Caco-2 (cell line): ENCODE measurements around the gene TNRC6A. TPM values are rescaled to one million over a fixed set of nuclear protein-coding genes. Genes with fewer than 3 reads are reported as not detected.

Experiments used
- BruUV-seq: library from RNA; stranded (reverse); fragments of 400-500 nt; replicated peaks from 2 replicates; lab custom pipeline; 2021; lab: Mats Ljungman, UMichigan
- CTCF ChIA-PET: fragments of 300-600 bp; sonication (Branson Sonifier 250); formaldehyde crosslinking; loops from one replicate; lab custom pipeline; 2022; ENCODE audit warnings: antibody characterized with exemption; lab: Charles Lee
- POLR2A ChIA-PET: fragments of 300-600 bp; sonication (Branson Sonifier 250); formaldehyde crosslinking; loops from one replicate; lab custom pipeline; 2022; ENCODE audit warnings: antibody characterized with exemption; lab: Charles Lee
- DNase-seq, 2 experiments: peaks; one replicate each; pipeline versions ENCODE4 v3.0.0 to v3.0.0-alpha.2; 2020 to 2022
- H3K27me3 ChIP-seq: replicated peaks from 2 replicates; pipeline ENCODE4 v1.6.0; 2011; ENCODE audit warnings: low read length; ENCODE audit not compliant: control insufficient read depth, insufficient read depth
- H3K36me3 ChIP-seq: 2 replicates; pipeline ENCODE4 v1.5.1; 2011; ENCODE audit warnings: low read length; ENCODE audit not compliant: control insufficient read depth, insufficient read depth
- H3K4me1 ChIP-seq: fragments of 250-450 bp; sonication (Bioruptor Pico); 2 replicates; pipeline ENCODE4 v1.5.1; 2020; ENCODE audit warnings: mild to moderate bottlenecking
- H3K4me3 ChIP-seq: 2 replicates; pipeline ENCODE4 v1.5.1; 2011; ENCODE audit warnings: low read depth, mild to moderate bottlenecking, control low read depth, low read length
- H3K9me3 ChIP-seq: fragments of 250-450 bp; sonication (Bioruptor Pico); 2 replicates; pipeline ENCODE4 v1.5.1; 2020; ENCODE audit warnings: mild to moderate bottlenecking, moderate library complexity
- H3K27ac Mint-ChIP-seq: one replicate; pipeline ENCODE4 v1.8.0; 2022; ENCODE audit warnings: mixed read lengths; ENCODE audit not compliant: unreplicated experiment
- H3K27me3 Mint-ChIP-seq: one replicate; pipeline ENCODE4 v1.8.0; 2022; ENCODE audit warnings: mixed read lengths; ENCODE audit not compliant: insufficient read depth, unreplicated experiment
- H3K36me3 Mint-ChIP-seq: one replicate; pipeline ENCODE4 v1.8.0; 2022; ENCODE audit warnings: mild to moderate bottlenecking, mixed read lengths; ENCODE audit not compliant: insufficient read depth, unreplicated experiment
- H3K4me1 Mint-ChIP-seq: one replicate; pipeline ENCODE4 v1.8.0; 2022; ENCODE audit warnings: low read depth, mixed read lengths; ENCODE audit not compliant: unreplicated experiment
- H3K4me3 Mint-ChIP-seq: one replicate; pipeline ENCODE4 v1.8.0; 2022; ENCODE audit warnings: mild to moderate bottlenecking, moderate library complexity, mixed read lengths; ENCODE audit not compliant: unreplicated experiment
- H3K9me3 Mint-ChIP-seq: one replicate; pipeline ENCODE4 v1.8.0; 2022; ENCODE audit warnings: mixed read lengths; ENCODE audit not compliant: unreplicated experiment
- CTCF ChIP-seq, 2 experiments: fragments of 200-600 bp in 1 of 2; IDR thresholded peaks; 1 replicate in 1 of 2; 2 replicates in 1 of 2; pipeline versions ENCODE4 v1.5.1 to v1.8.0; 2011 to 2022; ENCODE audit warnings: antibody characterized with exemption in 1 of 2, control low read depth in 1 of 2, inconsistent platforms in 1 of 2, low read depth in 1 of 2, low read length in 1 of 2, mild to moderate bottlenecking in 1 of 2, moderate library complexity in 1 of 2; ENCODE audit not compliant: insufficient read depth in 1 of 2, severe bottlenecking in 1 of 2, unreplicated experiment in 1 of 2
- intact Hi-C: fragments of 100-400 bp; cut with micrococcal nuclease; formaldehyde crosslinking; loops from one replicate; pipeline ENCODE4 v1.10.0; 2022; ENCODE audit not compliant: unreplicated experiment
- total RNA-seq: library from RNA; stranded (reverse); gene quantifications from 2 replicates; pipeline ENCODE4 v1.2.3, GENCODE V29; 2022

The TNRC6A gene
- total RNA-seq, 1 experiment from 2014 or later, result 43.7 TPM

GRCh38 chr16:24753000-24753399, 23.5 kb downstream of the TNRC6A start:
- Mint-ChIP-seq H3K4me1 (peaks cover 8% of the 10 kb centered on the region), H3K36me3 (peaks cover 18% of the 10 kb centered on the region), H3K9me3 (no peaks in the 10 kb centered on the region), H3K27ac (no peak overlapping the region), H3K27me3 (no peaks in the 10 kb centered on the region), H3K4me3 (no peak overlapping the region)
- Histone ChIP-seq H3K4me1 (no peaks in the 10 kb centered on the region), H3K9me3 (no peaks in the 10 kb centered on the region), H3K36me3 (no peaks in the 10 kb centered on the region), H3K4me3 (no peak overlapping the region), H3K27me3 (no peaks in the 10 kb centered on the region)
- intact Hi-C loops, result no loop called here
- no peak for TF ChIP-seq CTCF (IDR thresholded peaks at IDR 0.05; ENCODE audit: insufficient read depth in 1 of 2, low read depth in 1 of 2, low read length in 1 of 2, severe bottlenecking in 1 of 2, unreplicated experiment in 1 of 2)
- BruUV-seq, result no TSS peak
- no peak for DNase-seq
- CTCF ChIA-PET, result no interaction called here
- POLR2A ChIA-PET, result no interaction called here

DNA sequence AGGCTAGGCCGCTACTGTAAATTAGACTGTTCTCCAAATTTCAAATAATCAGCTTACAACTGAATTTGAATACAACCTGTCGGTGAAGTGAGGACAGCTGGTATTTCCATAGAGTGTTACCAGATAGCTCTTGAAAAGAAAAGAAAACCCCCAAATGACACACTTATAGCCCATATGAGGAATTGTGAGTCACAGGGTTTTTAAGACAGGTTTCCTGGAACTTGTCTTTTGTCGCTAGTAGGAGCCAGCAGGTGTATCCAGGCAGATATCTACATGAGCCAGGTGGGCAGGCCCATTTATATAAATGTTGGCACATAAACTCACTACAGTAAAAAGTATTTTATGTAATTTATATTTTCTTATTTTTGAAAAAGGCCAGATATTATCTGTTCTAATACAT, 24.0 kb downstream of the TNRC6A start:
- no peaks in the 10 kb centered on the region for H3K27me3 Mint-ChIP-seq
- ChIA-PET CTCF (no interaction called here), POLR2A (no interaction called here)
- no peaks in the 10 kb centered on the region for H3K9me3 Mint-ChIP-seq
- H3K36me3 Mint-ChIP-seq, result peaks cover 18% of the 10 kb centered on the region
- intact Hi-C loops, result no loop called here
- no peak overlapping the region for H3K27ac Mint-ChIP-seq
- H3K4me1 ChIP-seq, result no peaks in the 10 kb centered on the region
- no peak overlapping the region for H3K4me3 ChIP-seq
- no TSS peak for BruUV-seq
- no peak for TF ChIP-seq CTCF (IDR thresholded peaks at IDR 0.05; ENCODE audit: insufficient read depth in 1 of 2, low read depth in 1 of 2, low read length in 1 of 2, severe bottlenecking in 1 of 2, unreplicated experiment in 1 of 2)
- peaks cover 1% of the 10 kb centered on the region; the same call in 1 of the 2 replicates for H3K36me3 ChIP-seq
- no peak for DNase-seq
- H3K4me3 Mint-ChIP-seq, result no peak overlapping the region
- peaks cover 8% of the 10 kb centered on the region for H3K4me1 Mint-ChIP-seq
- H3K27me3 ChIP-seq, result no peaks in the 10 kb centered on the region
- H3K9me3 ChIP-seq, result no peaks in the 10 kb centered on the region

- no peak for DNase-seq
- Mint-ChIP-seq H3K27ac (no peak overlapping the region), H3K9me3 (no peaks in the 10 kb centered on the region), H3K4me3 (no peak overlapping the region), H3K27me3 (no peaks in the 10 kb centered on the region), H3K4me1 (peaks cover 8% of the 10 kb centered on the region), H3K36me3 (peaks cover 18% of the 10 kb centered on the region)
- Histone ChIP-seq H3K27me3 (no peaks in the 10 kb centered on the region), H3K4me1 (no peaks in the 10 kb centered on the region), H3K4me3 (no peak overlapping the region), H3K9me3 (no peaks in the 10 kb centered on the region), H3K36me3 (peaks cover 1% of the 10 kb centered on the region; the same call in 1 of the 2 replicates)
- no TSS peak for BruUV-seq
- intact Hi-C loops, result no loop called here
- ChIA-PET CTCF (no interaction called here), POLR2A (no interaction called here)
- no peak for TF ChIP-seq CTCF (IDR thresholded peaks at IDR 0.05; ENCODE audit: insufficient read depth in 1 of 2, low read depth in 1 of 2, low read length in 1 of 2, severe bottlenecking in 1 of 2, unreplicated experiment in 1 of 2)
Measured at GRCh38 chr16:24754543-24754942, 25.1 kb downstream of the TNRC6A start.
